AG04449 (cell line): ENCODE measurements around the gene TSPEAR.

Experiments used
- CTCF ChIA-PET: fragments of 350-600 bp; formaldehyde crosslinking; extraction: SDS; loops from one replicate; lab custom pipeline; 2021; ENCODE audit warnings: antibody characterized with exemption; lab: Yijun Ruan, JAX
- POLR2A ChIA-PET: fragments of 400-600, 350-600 bp; formaldehyde crosslinking; extraction: SDS; loops from one replicate; lab custom pipeline; 2020; ENCODE audit warnings: antibody characterized with exemption, inconsistent platforms; lab: Yijun Ruan, JAX
- DNase-seq: peaks from one replicate; pipeline ENCODE4 v3.0.0-alpha.2; 2010; ENCODE audit warnings: low read depth, low spot score
- H3K4me3 ChIP-seq: 2 replicates; pipeline ENCODE4 v1.5.1; 2011; ENCODE audit warnings: low read depth, mild to moderate bottlenecking, control low read depth, low read length
- TF ChIP-seq, protein P1 (sequence below): IDR thresholded peaks from one replicate; pipeline ENCODE4 v1.5.1; 2011; ENCODE audit warnings: mild to moderate bottlenecking, moderate library complexity, low read length, control low read depth, inconsistent platforms; ENCODE audit not compliant: insufficient read depth; ENCODE audit errors: missing control alignments

TSPEAR gene

DNA sequence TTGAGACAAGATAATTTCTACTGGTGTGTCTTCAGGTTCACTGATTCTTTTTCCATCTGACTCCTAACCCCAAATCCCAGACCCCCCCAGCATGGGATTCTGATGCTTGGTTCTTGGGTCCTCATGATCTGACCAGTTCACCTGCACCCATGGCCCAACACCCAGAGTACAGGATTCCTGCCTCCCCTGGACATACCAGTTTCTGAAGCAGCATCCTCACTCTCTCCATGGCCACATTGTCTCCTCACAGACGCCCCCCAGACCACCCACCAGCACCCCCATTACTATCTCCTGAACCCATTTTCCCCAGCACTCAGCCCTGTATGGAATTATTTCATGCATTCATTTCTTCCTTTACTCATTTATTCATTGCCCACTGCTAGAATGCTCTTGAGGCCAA lies 54.5 kb downstream of the TSPEAR start:
- CTCF ChIA-PET, result no interaction called here
- TF ChIP-seq, protein P1, sequence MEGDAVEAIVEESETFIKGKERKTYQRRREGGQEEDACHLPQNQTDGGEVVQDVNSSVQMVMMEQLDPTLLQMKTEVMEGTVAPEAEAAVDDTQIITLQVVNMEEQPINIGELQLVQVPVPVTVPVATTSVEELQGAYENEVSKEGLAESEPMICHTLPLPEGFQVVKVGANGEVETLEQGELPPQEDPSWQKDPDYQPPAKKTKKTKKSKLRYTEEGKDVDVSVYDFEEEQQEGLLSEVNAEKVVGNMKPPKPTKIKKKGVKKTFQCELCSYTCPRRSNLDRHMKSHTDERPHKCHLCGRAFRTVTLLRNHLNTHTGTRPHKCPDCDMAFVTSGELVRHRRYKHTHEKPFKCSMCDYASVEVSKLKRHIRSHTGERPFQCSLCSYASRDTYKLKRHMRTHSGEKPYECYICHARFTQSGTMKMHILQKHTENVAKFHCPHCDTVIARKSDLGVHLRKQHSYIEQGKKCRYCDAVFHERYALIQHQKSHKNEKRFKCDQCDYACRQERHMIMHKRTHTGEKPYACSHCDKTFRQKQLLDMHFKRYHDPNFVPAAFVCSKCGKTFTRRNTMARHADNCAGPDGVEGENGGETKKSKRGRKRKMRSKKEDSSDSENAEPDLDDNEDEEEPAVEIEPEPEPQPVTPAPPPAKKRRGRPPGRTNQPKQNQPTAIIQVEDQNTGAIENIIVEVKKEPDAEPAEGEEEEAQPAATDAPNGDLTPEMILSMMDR, result no peak
- DNase-seq, result no peak
- no peak overlapping the region for H3K4me3 ChIP-seq
- POLR2A ChIA-PET, result no interaction called here

DNA sequence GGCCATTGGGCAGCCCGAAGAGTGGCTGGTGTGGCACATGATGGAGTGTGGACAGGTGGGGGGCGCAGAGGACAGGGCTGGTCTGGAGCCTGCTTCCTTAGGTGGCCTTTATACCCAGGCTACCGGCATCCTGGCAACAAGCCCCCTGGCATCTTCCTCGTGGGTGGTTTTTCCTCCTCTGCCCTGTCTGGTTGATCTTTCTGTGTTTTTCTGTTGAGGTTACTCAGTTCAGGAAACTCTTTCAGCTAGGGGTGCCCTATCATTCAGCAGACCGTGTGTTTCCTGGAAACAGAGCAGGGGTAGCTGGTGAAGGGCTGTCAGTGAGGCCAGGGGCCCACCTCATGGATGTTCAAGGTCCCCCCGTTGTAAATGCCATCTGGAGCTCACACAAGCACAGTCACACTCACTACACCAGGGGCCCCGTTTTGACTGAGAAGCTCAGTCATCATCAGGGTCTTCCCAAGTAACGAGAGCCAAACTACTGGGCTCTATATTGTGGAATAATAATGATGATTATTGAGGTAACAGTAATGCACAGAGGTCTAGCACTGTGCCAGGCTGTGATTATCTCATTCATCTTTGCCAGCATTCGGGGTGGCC lies 56.7 kb downstream of the TSPEAR start, which contains the start of gene KRTAP12-4:
Gene KRTAP12-4 (minus strand): TSS at position 84 of the 600 bp plus-strand sequence. CDS start 45 bp downstream, at position 39.
- DNase-seq, result no peak
- ChIA-PET CTCF (no interaction called here), POLR2A (no interaction called here)
- H3K4me3 ChIP-seq, result no peak within 1 kb of the TSS
- TF ChIP-seq, protein P1, result no peak

DNA sequence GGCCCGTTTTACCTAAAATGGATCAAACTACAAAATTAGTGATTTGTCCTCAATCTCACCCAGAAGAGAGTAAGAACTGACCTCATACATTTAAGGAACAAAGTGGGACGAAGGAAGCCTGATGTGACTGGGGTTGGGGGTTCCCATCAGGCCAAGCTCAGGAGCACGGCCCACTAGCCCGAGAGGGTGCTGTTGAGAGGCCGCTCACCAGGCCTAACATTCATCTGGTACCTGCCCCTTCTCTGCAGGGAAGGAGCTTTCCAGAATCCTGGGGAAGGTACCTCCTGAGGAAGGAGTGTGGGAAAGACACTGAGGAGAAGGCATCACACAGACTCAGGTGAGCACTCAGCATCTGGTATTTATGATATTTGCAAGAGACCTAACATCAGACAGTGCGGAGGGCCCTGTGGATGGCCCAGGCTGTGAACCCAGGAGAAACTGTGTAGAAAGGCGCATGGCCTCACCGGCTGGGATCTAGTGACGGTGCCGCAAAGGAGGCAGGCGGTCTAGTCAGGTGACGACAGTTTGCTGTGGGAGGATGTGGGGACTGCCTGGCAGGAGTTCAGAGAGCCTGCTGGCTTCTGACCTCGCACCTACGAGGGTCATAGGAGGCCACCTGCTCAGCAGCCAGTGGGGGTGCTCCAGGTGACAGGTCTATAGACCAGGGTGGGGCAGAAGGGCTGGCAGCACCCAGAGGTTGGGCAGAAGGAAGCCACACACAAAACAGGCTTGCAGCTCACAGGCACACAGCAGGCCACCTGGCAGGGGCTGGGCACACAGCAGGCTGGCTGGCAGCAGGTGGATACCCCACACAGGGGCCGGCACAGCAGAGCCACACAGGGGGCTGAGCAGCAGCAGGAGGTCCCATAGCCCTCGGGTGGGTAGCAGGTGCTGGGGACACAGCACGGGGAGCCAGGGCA lies 57.5 kb downstream of the TSPEAR start:
- DNase-seq, result no peak
- no peak overlapping the region for H3K4me3 ChIP-seq
- POLR2A ChIA-PET, result no interaction called here
- TF ChIP-seq, protein P1, result no peak
- CTCF ChIA-PET, result no interaction called here

DNA sequence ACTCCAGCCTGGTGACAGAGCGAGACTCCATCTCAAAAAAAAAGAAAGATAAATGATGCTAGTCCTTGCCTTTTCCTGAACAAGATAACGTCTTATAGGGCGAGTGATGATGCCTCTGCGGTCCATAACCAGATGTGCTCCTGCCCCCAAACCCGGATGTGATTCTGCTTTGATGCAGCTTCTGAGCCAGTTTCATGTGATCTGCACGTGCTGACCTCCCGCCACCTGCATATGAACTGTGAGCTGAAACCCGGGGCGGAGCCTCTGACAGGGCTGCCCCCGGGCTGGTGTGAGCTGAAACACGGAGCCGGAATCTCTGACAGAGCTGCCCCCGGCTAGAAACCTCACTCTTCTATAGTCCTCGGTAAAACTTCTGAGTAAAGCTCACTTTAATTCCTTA lies 58.2 kb downstream of the TSPEAR start:
- POLR2A ChIA-PET, result no interaction called here

DNA sequence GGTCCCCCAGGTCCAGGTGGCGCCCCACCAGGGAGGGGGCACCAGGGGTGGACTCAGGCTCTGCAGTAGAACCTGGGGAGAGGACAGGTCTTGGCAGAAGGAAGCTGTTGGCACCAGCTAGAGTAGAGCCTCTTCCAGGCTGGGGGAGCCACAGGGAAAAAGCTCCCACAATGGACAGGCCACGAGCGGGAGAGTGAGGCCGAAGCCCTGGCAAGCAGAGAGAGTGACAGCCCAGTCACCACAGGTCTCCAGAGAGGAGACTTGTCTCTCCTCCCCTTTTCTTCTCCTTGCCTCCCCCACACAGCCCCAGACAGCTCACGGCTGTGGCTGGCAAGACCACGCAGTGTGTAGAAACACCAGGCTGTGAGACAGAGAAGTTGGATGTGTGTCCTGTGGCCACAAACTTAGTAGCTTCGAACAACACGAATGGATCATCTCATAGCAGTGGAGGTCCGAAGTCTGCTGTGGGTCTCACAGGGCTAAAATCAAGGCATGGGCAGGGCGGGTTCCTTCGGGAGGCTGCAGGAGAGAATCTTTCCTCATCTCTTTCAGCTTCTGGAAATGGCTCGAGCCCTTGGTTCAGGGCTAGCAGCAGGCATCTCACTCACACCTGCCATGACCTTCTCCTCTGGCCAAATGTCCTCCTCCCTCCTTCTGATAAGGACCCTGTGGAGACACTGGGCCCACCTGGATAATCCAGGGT lies 60.2 kb downstream of the TSPEAR start:
- POLR2A ChIA-PET, result no interaction called here
- no peak overlapping the region for H3K4me3 ChIP-seq
- CTCF ChIA-PET, result interaction anchor here (0.6 kb wide), 1 partner anchor 140 kb away, joined by 3 read pairs; no protein-coding TSS in a partner anchor
- TF ChIP-seq, protein P1, result no peak
- DNase-seq, result no peak

More for the DNA sequence above, 58.2 kb downstream of the TSPEAR start:
- CTCF ChIA-PET, result no interaction called here
- no peak for DNase-seq
- H3K4me3 ChIP-seq, result no peak overlapping the region
- TF ChIP-seq, protein P1, result no peak
